NCI-H526 treated with DMSO at 0.1 percent for 48 hours (cell line): ENCODE data around the gene CHSY1.

Experiments used
- DNase-seq: peaks from one replicate; lab custom pipeline; 2025; lab: John Stamatoyannopoulos, UW

Gene CHSY1

DNA sequence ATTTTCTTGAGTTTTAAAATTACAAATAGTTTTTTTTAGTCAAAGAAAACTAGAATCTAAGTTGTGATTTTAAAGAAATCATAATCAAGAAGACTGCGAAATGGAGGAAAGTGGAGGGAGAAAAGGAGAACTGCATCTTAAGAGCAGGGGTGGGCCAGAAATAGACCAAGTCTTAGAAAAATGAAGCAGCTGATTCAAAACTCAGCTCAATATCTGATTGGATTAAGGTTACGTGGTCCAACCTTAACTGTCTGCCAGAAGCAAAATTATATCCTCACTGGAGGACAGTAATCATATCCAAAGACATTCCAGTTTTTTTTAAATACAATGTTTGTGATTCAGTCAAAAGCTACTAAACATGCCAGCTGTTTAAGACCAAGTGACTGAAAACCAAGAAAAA, 41.4 kb downstream of the CHSY1 start:
- no peak for DNase-seq

DNA sequence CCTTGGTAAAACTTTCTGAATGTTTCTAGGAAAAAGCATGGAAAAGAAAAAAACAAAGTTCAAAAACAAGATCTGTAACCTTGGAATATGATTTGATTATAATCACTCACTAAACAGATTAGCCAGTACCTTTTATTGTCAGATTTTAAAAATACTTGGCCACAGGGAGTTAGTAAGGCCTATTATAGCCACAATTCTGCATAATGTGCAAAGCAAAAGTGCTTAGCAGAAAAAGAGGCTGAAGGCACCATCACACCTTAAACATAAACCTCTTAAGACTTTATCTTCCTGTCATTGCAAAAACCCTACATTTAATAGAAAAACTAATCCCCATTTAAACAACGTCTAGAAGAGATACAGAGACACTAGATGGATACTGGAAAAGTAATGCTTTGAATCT, 41.8 kb downstream of the CHSY1 start:
- DNase-seq = no peak

DNA sequence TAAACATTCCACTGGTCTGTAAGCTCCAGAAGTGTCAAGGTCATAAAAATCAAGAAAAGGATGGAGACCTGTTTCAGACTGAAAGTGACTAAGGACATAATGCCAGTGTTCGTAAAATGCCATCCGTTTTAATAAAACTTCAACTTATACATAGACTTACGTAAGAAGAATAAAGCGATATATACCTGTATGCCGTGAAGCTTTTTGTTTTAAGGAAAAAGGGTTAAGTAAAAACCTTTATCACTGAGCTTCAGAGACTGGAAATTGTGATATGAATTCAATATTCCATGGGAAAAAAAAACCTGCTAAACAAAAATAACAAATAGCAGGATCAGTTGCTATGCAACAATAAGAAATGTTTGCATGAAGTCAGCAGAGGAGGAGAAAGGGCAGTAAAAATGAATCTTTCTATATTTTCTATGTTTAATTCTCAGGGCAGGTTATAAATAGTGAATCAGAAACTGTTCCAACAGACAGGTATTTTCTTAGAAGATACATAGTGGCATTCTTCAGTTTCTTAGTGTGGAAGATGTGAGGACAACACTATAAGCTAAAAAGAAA, 42.5 kb downstream of the CHSY1 start:
- no peak for DNase-seq

DNA sequence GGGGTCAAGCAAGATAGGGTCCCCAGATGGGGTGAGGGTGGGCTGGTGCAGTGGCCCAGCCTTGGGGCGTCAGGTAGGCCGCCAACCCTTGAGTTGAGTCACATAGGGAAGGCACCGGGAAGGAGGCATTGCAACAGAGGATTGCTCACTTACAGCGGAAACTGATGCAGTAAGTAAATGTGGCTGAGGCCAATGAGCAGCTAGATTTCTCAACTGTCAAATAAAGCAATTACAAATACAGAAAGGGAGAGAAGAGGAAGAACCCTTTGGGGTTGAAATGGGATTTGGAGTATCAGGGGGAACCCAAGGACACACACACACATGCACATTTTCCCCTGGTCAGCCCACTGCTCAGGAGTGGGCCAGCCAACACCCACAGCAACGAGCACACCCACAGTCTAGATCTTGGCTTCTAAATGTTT, 44.0 kb downstream of the CHSY1 start:
- no peak for DNase-seq

DNA sequence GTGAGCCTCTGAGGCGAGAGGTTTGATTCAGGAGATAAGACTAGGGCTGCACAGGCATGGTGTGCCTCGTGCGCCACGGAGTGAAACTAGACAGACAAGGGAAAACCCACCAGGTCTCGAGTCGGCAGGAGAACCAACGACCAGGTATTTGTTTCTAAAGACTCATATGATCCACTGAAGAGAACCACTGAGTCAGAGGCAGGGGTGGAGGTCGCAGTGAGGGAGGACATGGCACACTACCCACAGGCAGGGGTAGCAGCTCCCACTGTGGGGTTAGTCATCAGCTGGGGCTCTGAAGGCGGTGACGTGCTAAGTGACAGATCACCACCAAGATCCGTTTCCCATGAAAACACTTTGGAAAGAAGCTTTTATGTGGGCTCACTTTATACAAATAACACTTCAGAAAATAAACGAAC, 45.7 kb downstream of the CHSY1 start:
- DNase-seq = no peak

DNA sequence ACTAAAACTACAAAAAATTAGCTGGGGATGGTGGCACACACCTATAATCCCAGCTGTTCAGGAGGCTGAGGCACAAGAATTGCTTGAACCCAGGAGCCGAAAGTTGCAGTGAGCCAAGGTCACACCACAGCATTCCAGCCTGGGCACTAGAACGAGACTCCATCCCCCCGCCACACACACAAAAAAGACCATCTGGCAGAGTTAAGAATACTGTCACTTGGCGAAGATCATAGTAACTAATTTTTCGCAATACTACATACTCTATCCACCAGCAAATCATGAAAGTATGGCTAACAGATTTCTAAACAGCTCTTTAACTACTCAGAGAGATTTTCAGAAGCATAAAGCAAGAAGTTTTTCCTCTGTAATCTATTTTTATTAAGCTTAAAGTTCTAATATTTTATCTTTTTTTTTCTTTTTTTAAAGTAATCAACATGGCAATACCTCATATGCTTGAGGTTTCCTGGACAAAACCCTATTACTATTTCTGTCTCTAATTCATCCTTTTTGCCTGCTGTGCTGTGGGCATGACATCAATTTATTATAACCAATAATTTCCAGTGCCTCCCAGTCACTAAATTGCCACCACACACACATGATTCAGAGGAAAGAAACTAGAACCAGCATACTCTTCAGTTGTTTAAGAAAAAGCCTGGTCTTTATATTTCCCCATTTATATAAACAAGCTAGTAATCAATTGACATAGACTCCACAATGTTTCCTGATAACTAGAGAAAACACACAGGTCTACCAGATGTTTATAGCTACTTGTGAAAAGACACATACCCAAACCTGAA, 46.9 kb downstream of the CHSY1 start:
- no peak for DNase-seq

DNA sequence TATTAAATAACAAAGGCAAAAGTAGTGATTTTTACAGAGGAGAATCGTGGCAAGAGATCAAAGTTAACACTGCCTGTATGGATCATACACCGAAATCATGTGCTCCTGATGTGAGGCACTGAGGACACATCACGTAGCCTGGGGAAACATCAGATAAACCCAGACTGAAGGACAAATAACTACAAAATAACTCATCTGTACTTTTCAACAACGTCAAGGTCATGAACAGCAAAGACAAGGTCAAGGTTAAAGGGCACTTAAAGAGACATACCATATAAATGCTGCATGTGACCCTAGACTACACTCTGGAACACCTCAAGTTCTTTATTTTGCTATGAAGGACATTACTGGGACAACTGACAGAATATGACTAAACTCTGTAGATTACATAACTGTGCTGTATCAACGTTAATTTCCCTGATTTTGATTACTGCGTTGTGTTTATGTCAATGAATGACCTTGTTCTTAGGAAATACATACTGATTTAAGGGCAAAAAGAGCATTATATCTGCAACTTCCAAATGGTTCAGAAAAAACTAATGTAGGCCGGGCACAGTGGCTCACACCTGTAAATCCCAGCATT, 48.1 kb downstream of the CHSY1 start:
- no peak for DNase-seq

GRCh38 chr15:101203029-101203573, 48.7 kb downstream of the CHSY1 start:
- no peak for DNase-seq

DNA sequence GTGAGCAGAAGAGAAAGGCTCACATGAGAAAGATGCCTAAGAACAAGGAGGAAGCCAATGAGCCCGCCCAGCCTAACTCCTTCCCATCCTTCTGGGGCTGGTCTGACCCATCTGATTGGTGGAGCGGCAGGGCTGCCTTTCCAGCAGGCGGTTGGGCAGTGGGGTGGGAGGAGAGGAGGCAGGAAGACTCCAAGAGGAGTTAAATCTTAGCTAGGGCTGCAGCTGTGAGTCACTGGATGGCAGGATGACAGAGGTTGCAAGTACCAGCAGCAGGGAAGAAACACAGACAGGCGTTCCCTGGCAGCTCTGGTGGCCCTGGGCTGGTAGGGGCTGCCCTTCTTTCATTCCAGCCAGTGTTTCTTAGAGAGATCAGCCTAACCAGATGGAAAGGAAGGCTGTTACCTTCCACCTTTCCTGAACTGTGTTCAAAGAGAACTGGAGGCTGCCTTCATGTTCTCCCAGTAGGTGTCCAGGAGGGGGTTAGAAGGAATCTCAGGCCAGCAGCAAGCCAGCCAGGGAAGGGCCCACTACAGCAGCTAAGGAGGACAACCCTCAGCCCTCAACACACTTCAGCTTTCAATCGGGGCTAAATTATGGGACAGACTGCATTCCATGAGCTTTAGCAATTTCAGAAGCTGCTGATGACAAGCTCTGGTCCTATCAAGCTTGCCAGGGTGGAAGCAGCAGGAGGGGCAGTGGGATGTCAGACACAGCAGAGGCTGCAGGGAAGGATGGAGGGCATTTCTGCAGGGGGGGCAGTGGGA, 50.3 kb downstream of the CHSY1 start:
- no peak for DNase-seq

DNA sequence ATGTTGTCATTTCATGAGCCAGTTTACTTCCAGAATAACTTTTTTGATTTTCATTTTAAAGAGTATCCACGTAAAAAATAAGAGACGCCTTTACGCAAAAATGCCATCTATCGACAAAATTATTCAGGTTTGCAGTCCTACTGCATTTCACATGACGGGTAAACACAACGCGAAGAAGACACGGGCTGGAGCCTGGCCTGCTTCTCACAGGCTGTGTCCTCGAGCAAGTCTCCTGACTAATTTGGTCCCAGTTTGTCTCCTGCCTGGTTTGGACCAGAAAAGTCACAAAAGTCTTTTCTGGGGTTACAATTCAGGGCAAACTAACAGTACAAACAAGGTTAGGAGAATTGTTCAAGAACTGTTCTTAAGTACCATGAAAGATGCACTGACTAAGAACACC, 51.7 kb downstream of the CHSY1 start:
- no peak for DNase-seq

- no peak for DNase-seq
Observed at GRCh38 chr15:101198800-101199199, 53.0 kb downstream of the CHSY1 start.

- DNase-seq = no peak
Observed at GRCh38 chr15:101198031-101198575, 53.7 kb downstream of the CHSY1 start.

- no peak for DNase-seq
Observed at GRCh38 chr15:101194546-101195125, 57.2 kb downstream of the CHSY1 start.

DNA sequence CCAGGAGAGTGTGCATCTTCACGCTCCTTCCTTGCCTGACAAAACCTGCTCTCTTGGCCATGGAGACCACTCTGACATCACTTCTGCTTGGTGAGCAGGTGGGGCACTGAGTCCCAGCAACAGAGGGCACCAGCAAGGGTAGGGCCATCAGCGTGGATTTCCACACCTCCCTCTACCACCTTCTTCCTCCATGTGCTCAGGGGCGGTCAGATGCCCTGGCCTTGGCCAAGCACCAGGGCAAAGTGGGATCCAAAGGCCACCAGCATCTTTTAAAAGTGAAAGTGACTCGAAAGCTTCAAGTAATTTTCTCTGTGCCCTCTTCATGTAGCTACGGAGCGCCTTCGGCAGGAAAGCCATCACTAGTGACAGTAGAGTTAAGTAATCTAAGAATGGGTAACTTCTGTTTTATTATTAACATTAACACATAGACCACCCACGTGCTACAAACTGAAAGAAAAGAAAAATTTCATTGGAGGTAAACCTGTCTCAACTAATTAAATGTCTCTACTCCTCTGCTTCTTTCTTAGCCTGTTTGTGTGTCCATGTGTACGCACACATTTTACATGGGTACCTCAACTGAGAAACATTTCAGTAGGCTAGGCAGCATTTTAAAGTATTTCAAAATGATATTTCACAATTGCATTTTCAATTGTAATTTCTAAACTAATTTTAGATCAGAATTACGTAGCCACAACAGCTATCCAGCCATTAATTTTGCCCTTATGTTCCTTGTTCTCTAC, 57.9 kb downstream of the CHSY1 start:
- DNase-seq = no peak

GRCh38 chr15:101193120-101193644, 58.7 kb downstream of the CHSY1 start:
- DNase-seq = no peak

- DNase-seq = no peak
Observed at GRCh38 chr15:101192081-101192480, 59.8 kb downstream of the CHSY1 start.

DNA sequence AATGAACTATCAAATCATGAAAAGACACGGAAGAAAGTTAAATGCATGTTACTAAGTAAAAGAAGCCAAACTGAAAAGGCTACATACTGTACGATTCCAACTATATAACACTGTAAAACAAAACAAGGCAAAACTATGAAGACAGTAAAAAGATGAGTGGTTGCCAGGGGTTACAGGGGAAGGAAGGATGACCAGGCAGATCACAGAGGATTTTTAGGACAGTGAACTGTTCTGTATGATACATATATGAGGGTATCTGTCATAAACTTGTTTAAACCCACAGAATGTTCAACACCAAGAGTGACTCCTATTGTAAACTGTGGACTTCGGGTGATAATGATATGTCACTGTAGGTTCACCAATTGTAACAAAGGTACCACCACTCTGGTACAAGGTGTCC, 60.6 kb downstream of the CHSY1 start:
- no peak for DNase-seq

- DNase-seq = no peak
Observed at GRCh38 chr15:101190092-101190595, 61.7 kb downstream of the CHSY1 start.

- no peak for DNase-seq
Observed at GRCh38 chr15:101189409-101190091, 62.3 kb downstream of the CHSY1 start.
